HCT116 (cell line): ENCODE results near the gene STPG1. TPM values are rescaled to one million over a fixed set of nuclear protein-coding genes. Genes with fewer than 3 reads are reported as not detected.

Experiments used
- ATAC-seq: fragments of 200-7000 bp; cut with Tn5 transposase; 2 replicates; pipeline ENCODE4 v1.9.1; 2020; ENCODE audit warnings: mild to moderate bottlenecking, moderate library complexity
- BruUV-seq: library from RNA; stranded (reverse); fragments of 400-500 nt; replicated peaks from 2 replicates; lab custom pipeline; 2021; lab: Mats Ljungman, UMichigan
- CTCF ChIA-PET: fragments of 300-600 bp; sonication (Branson Sonifier 250); formaldehyde crosslinking; loops from one replicate; lab custom pipeline; 2021; ENCODE audit warnings: antibody characterized with exemption; lab: Charles Lee
- POLR2A ChIA-PET: fragments of 300-600, 350-600 bp; sonication (Branson Sonifier 250); formaldehyde crosslinking; loops from one replicate; lab custom pipeline; 2021; ENCODE audit warnings: antibody characterized with exemption; lab: Charles Lee
- RAD21 ChIA-PET, 2 experiments: fragments of 300-600 bp; sonication (Branson Sonifier 250); formaldehyde crosslinking; loops; one replicate each; lab custom pipeline; 2023; ENCODE audit warnings: low total read pairs in 2 of 2; ENCODE audit not compliant: uncharacterized antibody in 2 of 2, unreplicated experiment in 2 of 2, low non-redundant PET in 1 of 2; lab: Charles Lee
- DNase-seq: peaks from one replicate; pipeline ENCODE4 v3.0.0-alpha.2; 2010; ENCODE audit warnings: low read depth, low spot score
- H2AFZ ChIP-seq: fragments of 200-600 bp; shearing (Covaris generic), sonication (generic); 2 replicates; pipeline ENCODE4 v1.6.1; 2017; ENCODE audit warnings: low read depth, mixed run types, mixed read lengths, antibody characterized with exemption, low read length; ENCODE audit not compliant: poor library complexity, severe bottlenecking
- H3K27ac ChIP-seq: 2 replicates; pipeline ENCODE4 v1.5.1; 2012; ENCODE audit warnings: low read depth, low read length
- H3K27me3 ChIP-seq: fragments of 200-600 bp; sonication (generic); 2 replicates; pipeline ENCODE4 v1.6.1; 2016; ENCODE audit warnings: mixed run types, low read length, mixed read lengths; ENCODE audit not compliant: insufficient read depth
- H3K36me3 ChIP-seq, 2 experiments: fragments of 200-500 bp in 1 of 2; fragments of 200-600 bp in 1 of 2; sonication (Bioruptor generic) in 1 of 2; sonication (generic) in 1 of 2; 2 replicates each; pipeline versions ENCODE4 v1.5.1 to v1.6.1; 2014 to 2016; ENCODE audit warnings: low read length in 2 of 2, inconsistent platforms in 1 of 2, mixed read lengths in 1 of 2, mixed run types in 1 of 2; ENCODE audit not compliant: insufficient read depth in 2 of 2, control insufficient read depth in 1 of 2
- H3K4me1 ChIP-seq, 2 experiments: fragments of 200-600 bp in 1 of 2; sonication (generic) in 1 of 2; 2 replicates each; pipeline versions ENCODE4 v1.5.1 to v1.6.1; 2012 to 2017; ENCODE audit warnings: low read length in 2 of 2, inconsistent platforms in 1 of 2, mild to moderate bottlenecking in 1 of 2, mixed read lengths in 1 of 2, mixed run types in 1 of 2, moderate library complexity in 1 of 2; ENCODE audit not compliant: insufficient read depth in 2 of 2, control insufficient read depth in 1 of 2
- H3K4me2 ChIP-seq: fragments of 200-600 bp; sonication (generic); 2 replicates; pipeline ENCODE4 v1.6.1; 2017; ENCODE audit warnings: mixed run types, low read length, mixed read lengths
- H3K4me3 ChIP-seq, 2 experiments: fragments of 200-600 bp in 1 of 2; sonication (generic) in 1 of 2; replicated peaks in 1 of 2; 2 replicates each; pipeline ENCODE4 v1.5.1; 2011 to 2016; ENCODE audit warnings: low read length in 2 of 2, control low read depth in 1 of 2, low read depth in 1 of 2, mild to moderate bottlenecking in 1 of 2, mixed read lengths in 1 of 2, mixed run types in 1 of 2
- H3K79me2 ChIP-seq: fragments of 200-600 bp; sonication (generic); 2 replicates; pipeline ENCODE4 v1.6.1; 2017; ENCODE audit warnings: mild to moderate bottlenecking, mixed run types, low read length, moderate library complexity, mixed read lengths; ENCODE audit not compliant: insufficient read depth
- H3K9ac ChIP-seq: fragments of 200-600 bp; sonication (generic); 2 replicates; pipeline ENCODE4 v1.6.1; 2016; ENCODE audit warnings: low read length, mixed read lengths
- H3K9me2 ChIP-seq: fragments of 200-600 bp; sonication (generic), shearing (Covaris generic); 2 replicates; pipeline ENCODE4 v1.6.1; 2017; ENCODE audit warnings: mixed run types, mild to moderate bottlenecking, moderate library complexity; ENCODE audit not compliant: insufficient read depth
- H3K9me3 ChIP-seq, 2 experiments: fragments of 200-500 bp in 1 of 2; fragments of 200-600 bp in 1 of 2; sonication (Bioruptor generic) in 1 of 2; sonication (generic) in 1 of 2; 2 replicates each; pipeline ENCODE4 v1.6.1; 2014 to 2017; ENCODE audit warnings: low read length in 2 of 2, mixed read lengths in 2 of 2, inconsistent platforms in 1 of 2, low read depth in 1 of 2, mild to moderate bottlenecking in 1 of 2, mixed run types in 1 of 2, moderate library complexity in 1 of 2; ENCODE audit not compliant: control insufficient read depth in 1 of 2, insufficient read depth in 1 of 2
- H4K20me1 ChIP-seq: fragments of 200-600 bp; sonication (generic), shearing (Covaris generic); 2 replicates; pipeline ENCODE4 v1.6.1; 2017; ENCODE audit warnings: mixed run types, mild to moderate bottlenecking, moderate library complexity; ENCODE audit not compliant: insufficient read depth
- CEBPB ChIP-seq: IDR thresholded peaks from 2 replicates; pipeline ENCODE4 v1.6.1; 2012; ENCODE audit warnings: low read depth
- CTCF ChIP-seq, 3 experiments: fragments of 200-600 bp in 1 of 3; sonication (generic) in 1 of 3; IDR thresholded peaks in 2 of 3; conservative IDR thresholded peaks in 1 of 3; 2 replicates each; pipeline ENCODE4 v1.5.1; 2012 to 2017; ENCODE audit warnings: low read depth in 2 of 3, low read length in 2 of 3, antibody characterized with exemption in 1 of 3, borderline replicate concordance in 1 of 3, control low read depth in 1 of 3, mild to moderate bottlenecking in 1 of 3, mixed read lengths in 1 of 3, mixed run types in 1 of 3, moderate library complexity in 1 of 3; ENCODE audit not compliant: insufficient read depth in 1 of 3
- JUND ChIP-seq: IDR thresholded peaks from 2 replicates; pipeline ENCODE4 v1.6.1; 2012
- SIN3A ChIP-seq: IDR thresholded peaks from 2 replicates; pipeline ENCODE4 v1.6.1; 2012; ENCODE audit warnings: low read depth
- SP1 ChIP-seq: IDR thresholded peaks from 2 replicates; pipeline ENCODE4 v1.6.1; 2012; ENCODE audit warnings: low read depth
- intact Hi-C: fragments of 100-400 bp; cut with micrococcal nuclease; formaldehyde crosslinking; loops from 2 replicates; pipeline ENCODE4 v1.10.0; 2022
- total RNA-seq: library from RNA; stranded (reverse); gene quantifications from one replicate; pipeline ENCODE4 v1.2.1, GENCODE V29; 2021; ENCODE audit not compliant: unreplicated experiment

The STPG1 gene
- total RNA-seq, 1 experiment from 2014 or later, result 13.4 TPM

GRCh38 chr1:24392604-24392946, 21.0 kb downstream of the STPG1 start:
- Histone ChIP-seq H3K9me2 (no peaks in the 10 kb centered on the region), H3K36me3 (no peaks in the 10 kb centered on the region), H3K4me1 (peaks cover 8 to 35% of the 10 kb centered on the region in 2 experiments), H4K20me1 (no peaks in the 10 kb centered on the region), H3K9me3 (no peaks in the 10 kb centered on the region), H3K9ac (no peak overlapping the region), H3K79me2 (no peaks in the 10 kb centered on the region), H3K4me2 (no peak overlapping the region), H3K27ac (no peak overlapping the region), H2AFZ (no peak overlapping the region)
- ChIA-PET POLR2A (interaction anchor here (2.2 to 2.4 kb wide), 3 partner anchors 191 to 242 kb away, joined by 10 to 19 read pairs (median 12); no protein-coding TSS in a partner anchor), RAD21 (interaction anchor here (2.0 to 3.7 kb wide), 5 partner anchors 191 to 242 kb away, joined by 10 to 68 read pairs (median 36); no protein-coding TSS in a partner anchor), CTCF (interaction anchor here (0.8 to 5.8 kb wide), 30 partner anchors 8 to 476 kb away, joined by 3 to 457 read pairs (median 6); partner anchors contain the start of genes IFNLR1, NIPAL3, RCAN3 and STPG1)
- intact Hi-C loops, result loop anchor here (1.0 to 10.0 kb wide), 5 partner anchors 70 to 620 kb away; no protein-coding TSS in a partner anchor
- BruUV-seq, result no TSS peak
- DNase-seq (no peak), ATAC-seq (no peak)
- TF ChIP-seq CEBPB (no peak), JUND (no peak), SIN3A (no peak), SP1 (no peak), CTCF (IDR thresholded peaks at IDR 0.05 in 2 of 3, conservative IDR thresholded peaks at IDR 0.05 in 1 of 3; ENCODE audit: borderline replicate concordance in 1 of 3, insufficient read depth in 1 of 3, low read depth in 2 of 3, low read length in 2 of 3) (0 out of 6 replicates have a peak, but pooled peaks of 1 of the 3 experiments have one; percentile 31)
- TF ChIP-seq, all 23 proteins: peak for 1
- no peak overlapping the region for H3K4me3 ChIP-seq
- H3K27me3 ChIP-seq, result no peaks in the 10 kb centered on the region
